HG03378 (cell line): Measurements from ENCODE around the gene RBM47.
A peak's percentile ranks its signal among the peaks of the same experiment; 100 is the strongest.

Experiments used
- ATAC-seq: cut with Tn5 transposase; IDR thresholded peaks from one replicate; pipeline ENCODE4 v1.9.1; 2021; ENCODE audit warnings: mild to moderate bottlenecking, moderate library complexity; ENCODE audit not compliant: unreplicated experiment

Gene RBM47

DNA sequence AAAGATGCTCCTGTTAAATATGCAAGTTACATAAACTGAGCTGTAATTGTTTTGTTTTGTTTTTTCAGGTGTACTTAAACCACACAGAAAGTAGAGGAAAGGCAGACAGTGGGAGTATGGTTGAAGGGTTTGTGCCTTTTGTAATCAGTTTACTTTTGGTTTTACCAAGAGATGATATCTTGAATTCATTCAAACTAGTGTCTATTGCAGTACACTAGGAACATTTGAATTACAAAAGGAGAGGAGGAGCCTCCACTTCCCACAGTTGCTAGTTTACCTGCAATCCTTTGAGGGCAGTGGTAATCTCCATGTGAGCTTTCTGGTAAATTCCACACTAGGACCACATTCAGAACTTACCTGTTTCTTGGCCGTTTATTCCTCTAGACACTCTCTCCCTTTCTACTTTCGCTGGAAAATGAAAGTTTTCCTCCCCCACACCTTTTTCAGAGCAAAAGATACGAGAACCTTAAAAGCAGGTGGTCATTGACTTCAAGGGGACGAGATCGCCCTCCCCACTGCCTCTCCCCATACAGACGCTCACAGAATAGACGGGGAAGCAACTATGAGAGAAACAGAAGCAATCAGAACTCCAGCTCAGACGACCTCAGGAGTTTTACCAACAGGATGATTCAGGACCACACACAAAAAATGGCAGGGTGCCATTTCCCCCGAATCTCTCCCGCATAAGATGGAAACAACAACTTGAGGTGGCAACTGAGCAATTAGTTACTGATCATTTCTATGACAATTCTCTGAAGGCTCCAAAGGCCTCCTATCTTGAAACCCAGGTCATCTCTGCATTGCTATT is 3.3 kb downstream of the RBM47 start:
- no peak for ATAC-seq

DNA sequence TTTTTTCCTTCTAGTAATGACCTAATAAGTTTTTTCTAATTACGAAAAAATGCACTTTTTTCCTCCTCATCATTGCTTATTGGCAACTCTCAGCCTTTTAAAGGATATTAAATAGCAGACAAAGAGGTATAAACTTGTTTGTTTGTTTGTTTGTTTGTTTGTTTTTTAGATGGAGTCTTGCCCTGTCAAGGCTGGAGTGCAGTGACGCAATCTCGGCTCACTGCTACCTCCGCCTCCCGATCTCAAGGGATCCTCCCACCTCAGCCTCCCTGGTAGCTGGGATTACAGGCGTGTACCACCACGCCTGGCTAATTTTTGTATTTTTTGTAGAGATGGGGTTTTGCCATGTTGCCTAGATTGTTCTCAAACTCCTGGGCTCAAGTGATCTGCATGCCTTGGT is 6.0 kb downstream of the RBM47 start:
- ATAC-seq, result no peak

DNA sequence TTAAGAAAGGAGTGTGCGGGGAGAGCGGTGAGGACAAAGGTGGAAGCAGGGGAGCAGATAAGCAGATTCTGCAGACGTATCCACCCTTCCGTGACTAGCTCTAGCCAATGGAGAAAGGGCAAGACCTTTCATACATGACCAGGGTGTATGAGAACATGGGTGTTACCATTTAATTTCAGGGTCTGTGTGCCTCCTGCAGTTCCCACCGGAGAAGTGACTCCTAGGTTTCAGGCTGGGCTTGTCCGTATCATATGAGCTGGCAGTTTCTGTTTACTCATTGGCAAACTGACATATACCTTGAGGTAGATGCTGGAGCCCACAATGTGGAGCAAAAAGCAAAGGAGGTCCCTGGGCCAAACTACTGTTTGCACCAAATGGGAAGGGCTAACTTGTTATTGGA is 6.8 kb downstream of the RBM47 start:
- ATAC-seq, result no peak

DNA sequence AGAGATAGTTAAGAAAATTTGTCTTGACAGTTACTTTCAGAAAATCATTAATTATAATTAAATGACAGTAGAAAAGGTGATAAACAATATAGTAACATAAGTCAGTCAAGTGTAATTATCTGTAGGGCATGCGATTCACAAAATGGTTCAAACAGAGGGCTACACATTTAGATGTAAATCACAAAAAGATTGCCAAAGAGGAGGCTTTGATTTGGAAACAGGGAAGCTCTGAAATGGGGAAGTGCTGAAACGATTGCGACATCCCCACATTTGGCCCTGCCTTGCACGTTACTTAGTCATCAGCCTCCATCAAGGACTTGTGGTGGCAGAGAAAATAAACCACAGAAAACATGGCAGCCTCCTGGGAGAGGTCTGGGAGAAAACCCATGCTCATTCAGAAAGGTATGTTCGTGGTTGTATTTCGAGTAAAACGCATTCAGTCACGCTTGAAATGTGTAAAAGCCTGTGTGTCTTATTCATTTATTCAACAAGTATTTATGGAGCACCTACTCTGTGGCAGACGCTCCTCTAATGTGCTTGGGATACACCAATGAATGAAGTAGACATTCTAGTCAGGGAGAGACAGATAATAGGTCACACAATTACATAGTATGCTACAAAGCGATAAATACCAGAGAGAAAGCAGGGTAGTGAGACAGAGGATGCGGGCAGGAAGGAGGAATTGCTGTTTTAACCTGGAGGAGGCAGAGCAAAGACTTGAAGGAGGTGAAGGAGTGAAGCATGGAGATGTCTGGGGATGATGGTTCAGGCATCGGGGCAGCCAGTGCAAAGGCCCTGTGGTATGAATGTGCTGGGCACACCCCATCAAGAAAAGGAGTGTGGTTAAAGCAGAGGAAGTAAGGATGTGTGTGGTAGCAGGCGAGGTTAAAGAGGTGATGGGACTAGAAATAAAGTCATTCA is 7.8 kb downstream of the RBM47 start:
- peak; percentile 77 for ATAC-seq

DNA sequence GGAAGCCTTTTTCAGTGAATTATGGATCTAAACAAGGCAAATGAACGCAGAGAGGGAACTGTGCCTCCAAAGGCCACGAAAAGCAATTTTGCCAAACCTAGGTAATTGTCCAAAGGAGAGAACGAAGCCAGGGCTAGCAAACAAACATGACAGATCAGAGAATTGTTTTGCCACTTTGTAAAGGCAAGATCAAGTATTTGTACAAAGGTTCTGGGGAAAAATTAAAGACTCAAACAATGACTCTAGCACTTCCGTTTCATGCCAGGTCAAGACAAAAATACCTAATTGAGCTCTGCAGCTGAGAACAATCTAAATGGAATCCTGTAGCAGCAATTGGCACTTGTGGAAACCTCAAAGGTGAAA is 8.5 kb downstream of the RBM47 start:
- no peak for ATAC-seq

DNA sequence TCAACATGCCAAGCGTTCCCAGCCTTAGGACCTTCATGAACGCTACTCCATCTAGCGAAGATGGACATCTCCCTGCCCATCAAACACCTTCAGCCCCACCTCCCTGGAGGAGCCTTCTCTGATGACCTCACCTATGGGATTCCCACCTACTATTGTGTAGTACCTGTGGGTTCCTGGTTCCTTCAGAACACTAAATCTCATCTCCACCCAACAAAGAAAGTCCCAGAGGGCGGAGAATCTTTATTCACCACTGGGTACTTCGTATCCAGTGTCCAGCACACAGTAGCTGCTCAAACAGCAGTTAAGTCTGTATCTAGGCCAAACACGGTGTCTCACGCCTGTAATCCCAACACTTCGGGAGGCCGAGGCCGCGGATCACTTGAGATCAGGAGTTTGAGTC is 10.1 kb downstream of the RBM47 start:
- no peak for ATAC-seq

DNA sequence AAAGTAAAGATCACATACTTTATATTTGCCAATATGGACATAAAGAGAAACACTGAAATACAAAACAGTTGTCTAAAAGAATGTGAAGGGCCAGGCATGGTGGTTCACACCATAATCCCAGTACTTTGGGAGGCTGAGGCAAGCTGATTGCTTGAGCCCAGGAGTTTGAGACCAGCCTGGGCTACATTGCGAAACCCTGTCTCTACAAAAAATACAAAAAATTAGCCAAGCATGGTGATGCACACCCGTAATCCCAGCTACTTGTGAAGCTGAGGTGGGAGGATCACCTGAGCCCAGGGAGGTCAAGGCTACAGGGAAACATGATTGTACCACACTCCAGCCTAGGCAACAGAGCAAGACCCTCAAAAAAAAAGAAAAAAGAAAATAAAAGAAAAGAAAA is 11.8 kb downstream of the RBM47 start:
- ATAC-seq, result no peak

DNA sequence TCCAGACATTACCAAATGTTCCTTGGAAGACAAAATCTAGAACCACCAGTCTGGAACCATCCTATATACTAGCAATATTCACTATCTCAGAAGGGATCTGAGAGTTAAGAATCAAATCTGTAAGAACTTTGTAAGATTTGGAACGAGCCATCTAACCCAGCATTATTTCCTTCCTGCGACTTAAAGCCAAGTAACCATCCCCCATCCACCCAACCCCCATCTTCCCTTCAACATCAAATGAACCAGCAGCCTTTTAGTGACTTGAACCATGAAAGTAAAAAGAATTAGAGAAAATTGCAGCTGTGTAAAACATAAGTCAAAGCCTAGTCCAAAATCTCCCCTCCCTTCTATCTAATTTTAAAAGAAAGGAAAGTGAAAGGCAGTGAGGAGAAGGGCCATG is 15.6 kb downstream of the RBM47 start:
- no peak for ATAC-seq

DNA sequence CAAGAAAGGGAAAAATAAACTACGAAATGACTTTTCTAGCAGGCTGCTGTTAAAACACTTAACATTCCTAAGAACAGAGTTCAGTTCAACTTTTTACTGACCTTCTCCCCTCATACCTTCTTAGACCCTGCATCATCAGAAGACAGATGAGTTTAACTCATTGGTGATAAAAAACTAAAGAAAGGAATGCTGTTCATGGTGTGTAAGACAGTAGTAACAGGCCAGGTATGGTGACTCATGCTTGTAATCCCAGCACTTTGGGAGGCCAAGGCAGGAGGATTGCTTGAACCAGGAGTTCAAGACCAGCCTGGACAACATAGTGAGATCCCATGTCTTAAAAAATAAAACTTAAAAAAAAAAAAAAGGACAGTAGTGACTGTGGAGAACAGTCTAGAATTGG is 16.2 kb downstream of the RBM47 start:
- no peak for ATAC-seq

DNA sequence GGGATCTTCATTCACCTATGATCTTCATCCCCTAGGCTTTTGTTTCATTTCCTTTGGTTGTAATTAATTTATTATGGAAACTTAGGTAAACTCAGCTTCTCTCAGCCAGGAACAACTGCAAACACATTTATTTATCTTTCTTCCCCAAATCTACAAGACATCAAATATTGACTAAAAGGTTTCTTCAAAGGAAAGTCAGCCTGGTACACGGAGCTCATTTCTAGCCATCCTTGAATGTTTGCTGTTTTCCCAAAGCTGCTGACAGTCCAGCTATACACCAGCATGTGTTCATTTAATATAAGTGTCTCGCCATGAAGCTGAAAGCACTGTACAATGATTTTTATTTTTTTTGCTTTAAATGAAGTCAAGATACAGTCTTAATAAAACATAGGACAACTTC is 16.8 kb downstream of the RBM47 start:
- no peak for ATAC-seq

DNA sequence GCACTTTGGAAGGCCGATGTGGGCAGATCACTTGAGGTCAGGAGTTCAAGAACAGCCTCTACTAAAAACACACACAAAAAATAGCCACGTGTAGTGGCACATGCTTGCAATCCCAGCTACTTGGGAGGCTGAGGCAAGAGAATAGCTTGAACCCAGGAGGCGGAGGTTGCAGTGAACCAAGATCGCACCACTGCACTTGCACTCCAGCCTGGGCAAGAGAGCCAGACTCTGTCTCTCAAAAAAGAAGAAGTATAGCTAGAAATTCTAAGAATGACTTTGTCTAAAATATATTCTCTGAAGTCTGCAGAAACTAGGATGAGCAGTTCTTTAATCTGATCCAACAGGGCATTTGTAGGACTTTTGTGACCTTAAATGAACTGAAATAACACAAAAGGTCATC is 17.4 kb downstream of the RBM47 start:
- no peak for ATAC-seq

DNA sequence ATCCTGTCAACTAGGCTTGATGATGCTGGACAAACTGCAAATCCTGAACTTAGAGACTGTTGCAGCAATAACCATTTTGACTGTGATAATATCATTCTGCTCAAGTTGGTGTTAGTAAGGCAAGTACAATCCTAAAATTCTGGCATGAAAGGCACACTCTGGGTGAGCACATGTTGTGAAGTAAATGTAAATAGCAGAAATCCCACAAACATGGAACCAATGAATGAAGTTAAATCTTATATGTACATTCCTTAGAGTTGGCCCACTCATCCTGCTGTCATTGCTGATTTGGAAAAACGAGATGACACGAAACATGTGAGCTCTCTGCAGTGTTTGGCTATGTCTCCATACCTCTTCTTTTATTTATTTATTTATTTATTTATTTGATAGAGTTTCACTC is 21.0 kb downstream of the RBM47 start:
- ATAC-seq, result no peak

DNA sequence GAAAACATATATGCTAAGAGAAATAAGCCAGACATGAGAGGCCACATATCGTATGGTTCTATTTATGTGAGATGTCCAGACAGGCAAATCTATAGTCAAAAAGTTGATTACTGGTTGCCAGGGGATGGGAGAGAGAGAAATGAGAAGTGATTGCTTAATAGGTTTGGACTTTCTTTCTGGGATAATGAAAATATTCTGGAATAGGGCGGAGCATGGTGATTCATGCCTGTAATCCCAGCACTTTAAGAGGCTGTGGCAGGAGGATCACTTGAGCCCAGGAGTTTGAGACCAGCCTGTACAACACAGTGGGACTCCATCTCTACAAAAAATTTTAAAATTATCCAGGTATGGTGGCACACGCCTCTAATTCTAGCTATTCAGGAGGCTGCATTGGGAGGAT is 22.4 kb downstream of the RBM47 start:
- ATAC-seq, result no peak

DNA sequence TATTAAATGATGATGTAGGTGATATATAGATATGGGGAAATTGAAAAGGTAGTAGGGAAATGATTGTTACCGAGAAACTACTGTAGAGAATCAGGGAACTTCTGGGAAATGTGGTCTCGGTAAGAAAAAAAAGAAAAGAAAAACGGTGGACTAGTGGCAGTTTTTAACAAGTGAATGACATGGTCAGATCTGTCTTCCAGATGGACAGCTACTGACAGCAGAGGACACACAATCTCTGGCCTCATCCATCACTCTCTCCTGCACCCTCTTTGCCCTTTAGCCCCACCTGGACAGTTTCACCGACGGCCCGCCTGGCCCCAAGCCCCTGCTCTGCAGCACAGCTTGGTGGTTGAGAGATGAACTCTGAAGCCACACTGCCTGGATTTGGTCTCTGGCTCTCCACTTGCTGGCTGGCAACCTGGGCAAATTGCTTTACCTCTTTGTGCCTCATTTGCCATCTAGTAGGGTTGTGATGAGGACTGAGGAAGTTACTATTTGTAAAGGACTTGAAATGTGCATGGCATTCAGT is 23.4 kb downstream of the RBM47 start:
- ATAC-seq, result no peak

DNA sequence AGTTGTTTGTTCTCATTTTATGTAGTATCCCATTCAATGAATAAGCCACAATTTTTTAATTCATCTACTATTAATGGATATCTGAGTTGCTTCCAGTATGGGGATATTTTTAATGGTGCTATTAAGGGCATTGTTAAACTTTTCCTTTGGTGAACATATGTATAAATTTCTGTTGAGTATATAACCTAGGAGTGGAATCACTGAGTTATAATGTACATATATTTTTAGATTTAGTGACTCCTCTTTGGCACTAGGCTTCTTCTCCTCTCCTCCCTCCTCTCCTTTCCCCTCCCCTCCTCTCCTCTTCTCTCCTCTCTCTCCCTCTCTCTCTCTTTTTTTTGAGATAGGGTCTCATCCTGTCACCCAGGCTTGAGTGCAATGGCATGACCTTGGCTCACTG is 26.4 kb downstream of the RBM47 start:
- no peak for ATAC-seq

DNA sequence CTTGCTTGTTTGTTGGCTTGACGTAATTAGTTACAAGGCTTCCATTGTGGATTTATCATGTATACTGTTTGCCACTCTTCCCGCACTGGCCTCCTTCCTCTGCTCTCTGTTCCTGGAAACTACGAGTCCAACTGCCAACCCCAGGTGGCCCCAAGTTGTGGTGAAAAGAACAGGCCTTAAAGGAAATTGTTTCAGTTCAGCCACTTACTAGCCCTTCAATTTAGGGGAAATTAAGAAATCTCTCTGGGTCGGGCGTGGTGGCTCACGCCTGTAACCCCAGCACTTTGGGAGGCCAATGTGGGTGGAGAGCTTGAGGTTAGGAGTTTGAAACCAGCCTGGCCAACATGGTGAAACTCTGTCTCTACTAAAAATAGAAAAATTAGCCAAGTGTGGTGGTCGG is 28.0 kb downstream of the RBM47 start:
- ATAC-seq, result no peak

DNA sequence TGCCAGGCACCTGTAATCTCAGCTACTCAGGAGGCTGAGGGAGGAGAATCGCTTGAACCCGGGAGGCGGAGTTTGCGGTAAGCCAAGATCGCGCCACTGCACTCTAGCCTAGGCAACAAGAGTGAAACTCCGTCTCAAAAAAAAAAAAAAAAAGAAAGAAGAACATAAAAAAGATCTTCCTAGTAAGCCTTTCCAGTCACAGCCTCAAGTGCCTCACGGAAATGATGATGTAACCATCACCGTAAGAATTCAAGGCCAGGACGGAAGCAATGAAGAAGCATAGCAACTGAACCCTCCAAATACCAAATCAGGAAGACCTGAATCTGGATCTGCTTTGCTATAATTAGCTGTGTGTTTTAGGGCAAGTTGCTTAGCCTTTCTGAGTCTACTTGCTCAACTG is 28.8 kb downstream of the RBM47 start:
- ATAC-seq, result no peak

DNA sequence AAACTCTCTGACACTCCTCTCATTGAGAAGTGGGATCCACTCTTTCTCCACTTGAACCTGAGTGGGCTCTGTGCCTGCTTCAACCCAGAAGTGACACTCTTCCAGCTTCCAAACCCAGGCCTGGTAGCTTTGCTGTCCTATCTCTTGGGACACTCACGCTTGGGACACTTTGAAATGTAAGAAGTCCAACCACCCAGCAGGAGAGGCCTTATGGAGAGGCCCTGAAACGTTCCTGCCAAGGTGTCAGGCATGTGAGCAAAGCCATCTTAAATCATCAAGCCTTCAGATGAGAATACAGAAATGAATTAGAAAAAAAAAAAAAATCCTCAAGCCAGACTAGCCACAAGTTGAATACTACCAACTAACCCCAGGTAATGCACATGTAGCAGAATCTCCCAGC is 30.2 kb downstream of the RBM47 start:
- no peak for ATAC-seq

DNA sequence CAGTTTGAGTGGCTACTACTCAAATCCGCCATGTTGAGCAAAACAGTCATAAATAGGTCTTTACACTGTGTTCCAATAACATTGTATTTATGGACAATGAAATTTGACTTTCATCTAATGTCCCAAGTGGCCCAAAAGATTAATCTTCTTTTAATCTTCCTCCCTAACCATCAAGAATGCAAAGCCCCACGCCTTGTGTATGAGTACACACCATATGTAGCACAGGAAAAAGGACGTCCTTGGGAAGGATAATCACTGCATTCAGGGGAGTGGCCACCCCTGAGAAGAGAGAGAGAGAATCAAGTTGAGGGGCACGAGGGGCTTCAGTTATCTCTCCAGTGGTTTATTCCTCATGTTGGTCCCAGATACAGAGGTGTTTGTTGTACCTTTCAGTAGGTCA is 33.1 kb downstream of the RBM47 start:
- no peak for ATAC-seq

DNA sequence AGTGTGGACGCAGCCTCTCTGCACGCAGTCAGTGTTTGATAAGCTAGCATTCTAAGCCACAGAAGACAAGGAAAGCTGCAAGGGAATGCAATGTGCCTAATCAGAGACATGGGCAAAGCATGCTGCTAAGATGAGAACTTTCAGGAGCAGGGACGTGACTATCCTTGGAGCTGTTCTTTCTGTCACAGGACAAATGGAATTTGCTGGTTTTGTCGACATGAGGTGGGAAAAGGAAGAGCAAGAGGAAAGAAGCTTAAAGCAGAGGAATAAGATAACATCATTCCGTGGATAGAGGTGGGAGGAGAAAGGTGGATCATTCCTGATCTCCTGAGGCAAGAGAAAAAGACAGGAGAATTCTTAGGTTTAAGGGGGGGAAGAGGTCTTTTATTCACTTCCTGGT is 33.7 kb downstream of the RBM47 start:
- no peak for ATAC-seq

DNA sequence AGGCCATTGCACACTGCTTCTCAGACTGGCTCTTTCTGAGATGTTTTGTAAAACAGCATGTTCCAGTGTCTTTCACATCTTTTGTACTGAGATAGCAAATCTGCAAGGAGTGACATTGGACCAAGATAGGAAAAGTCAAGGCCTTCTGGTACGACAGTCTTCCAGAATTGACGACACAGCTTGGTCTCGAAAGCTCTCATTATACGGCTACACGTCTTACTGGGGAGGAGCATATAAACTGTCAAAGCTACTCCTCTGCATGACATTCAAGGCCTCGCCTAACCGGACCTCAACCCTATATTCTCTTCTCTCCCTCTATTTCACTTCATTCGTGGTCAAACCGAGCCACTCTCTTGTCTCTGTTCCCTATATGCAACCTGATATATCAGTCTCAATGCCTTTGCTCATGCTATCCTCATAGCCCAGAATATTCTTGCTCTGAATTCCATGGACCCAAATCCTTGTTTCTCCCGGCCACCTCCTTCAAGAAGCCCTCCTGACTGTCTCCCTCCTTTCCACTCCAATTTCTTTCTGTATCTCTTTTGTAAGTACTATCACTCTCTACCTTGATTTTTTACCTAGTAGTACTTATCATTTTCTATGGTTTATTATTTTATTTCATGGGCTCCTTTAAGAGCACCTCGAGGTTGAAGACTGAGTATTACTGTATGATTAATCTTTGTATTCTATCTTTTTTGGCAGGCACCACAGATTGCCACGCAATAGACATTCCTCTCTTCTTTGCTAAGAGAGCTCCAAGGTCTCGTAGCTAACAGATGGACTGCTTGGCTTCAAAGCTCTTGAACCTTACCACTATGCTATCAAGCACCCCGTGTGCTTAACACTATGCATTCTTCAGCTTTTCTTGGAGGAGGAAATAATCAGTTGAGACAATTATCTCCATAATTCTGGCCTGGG is 35.1 kb downstream of the RBM47 start:
- no peak for ATAC-seq
